B cell (primary cell): ENCODE measurements around the gene TMEM120A. TPM values are rescaled to one million over a fixed set of nuclear protein-coding genes. Genes with fewer than 3 reads are reported as not detected.

ENCODE experiments used
- ATAC-seq: fragments of 200-7000 bp; cut with Tn5 transposase; one replicate; pipeline ENCODE4 v1.10.0; 2021; ENCODE audit warnings: low read depth, mild to moderate bottlenecking, moderate number of reproducible peaks, moderate library complexity
- CTCF ChIA-PET: fragments of 350-600 bp; sonication (Branson Sonifier 250); formaldehyde crosslinking; loops from one replicate; lab custom pipeline; 2021; ENCODE audit warnings: antibody characterized with exemption, inconsistent platforms; lab: Charles Lee
- POLR2A ChIA-PET: fragments of 350-600 bp; sonication (Branson Sonifier 250); formaldehyde crosslinking; loops from one replicate; lab custom pipeline; 2021; ENCODE audit warnings: antibody characterized with exemption; lab: Charles Lee
- DNase-seq: peaks from one replicate; pipeline ENCODE4 v3.0.0; 2013
- H2AFZ ChIP-seq: 2 replicates; pipeline ENCODE4 v1.6.1; 2012; ENCODE audit warnings: mild to moderate bottlenecking, low read depth, low read length; ENCODE audit not compliant: insufficient read depth, poor library complexity, severe bottlenecking
- H3K27ac ChIP-seq, 2 donors: 1 replicate in 1 of 2; 2 replicates in 1 of 2; pipeline ENCODE4 v1.5.1; 2012 to 2013; ENCODE audit warnings: low read length in 2 of 2, mild to moderate bottlenecking in 2 of 2, moderate library complexity in 1 of 2
- H3K27me3 ChIP-seq, 4 experiments: fragments of 200-600 bp in 1 of 4; sonication (generic) in 1 of 4; replicated peaks in 1 of 4; 1 replicate in 2 of 4; 2 replicates in 2 of 4; pipeline versions ENCODE4 v1.6.1 to v1.7.0; 2013 to 2016; ENCODE audit warnings: low read length in 3 of 4, mild to moderate bottlenecking in 2 of 4, mixed read lengths in 1 of 4, moderate library complexity in 1 of 4; ENCODE audit not compliant: insufficient read depth in 4 of 4, control insufficient read depth in 3 of 4; ENCODE audit errors: control extremely low read depth in 1 of 4
- H3K36me3 ChIP-seq, 2 experiments: replicated peaks in 1 of 2; 1 replicate in 1 of 2; 2 replicates in 1 of 2; pipeline versions ENCODE4 v1.6.1 to v1.7.1; 2013; ENCODE audit warnings: low read length in 1 of 2; ENCODE audit not compliant: insufficient read depth in 2 of 2, control insufficient read depth in 1 of 2; ENCODE audit errors: control extremely low read depth in 1 of 2, extremely low read depth in 1 of 2
- H3K4me1 ChIP-seq, 2 donors: fragments of 200-600 bp in 1 of 2; sonication (generic) in 1 of 2; 1 replicate in 1 of 2; 2 replicates in 1 of 2; pipeline versions ENCODE4 v1.5.1 to v1.6.1; 2013 to 2017; ENCODE audit warnings: low read length in 2 of 2; ENCODE audit not compliant: control insufficient read depth in 2 of 2, insufficient read depth in 2 of 2
- H3K4me2 ChIP-seq: replicated peaks from 2 replicates; pipeline ENCODE3; 2012; ENCODE audit warnings: mild to moderate bottlenecking, low read depth, low read length; ENCODE audit not compliant: poor library complexity, severe bottlenecking
- H3K4me3 ChIP-seq, 5 experiments: fragments of 200-600 bp in 1 of 5; sonication (generic) in 1 of 5; 1 replicate in 3 of 5; 2 replicates in 2 of 5; pipeline versions ENCODE4 v1.5.1 to v1.7.0; 2011 to 2016; ENCODE audit warnings: low read length in 4 of 5, mild to moderate bottlenecking in 4 of 5, low read depth in 2 of 5, control low read depth in 1 of 5, moderate library complexity in 1 of 5; ENCODE audit not compliant: insufficient read depth in 1 of 5; ENCODE audit errors: control extremely low read depth in 1 of 5, extremely low read depth in 1 of 5
- H3K79me2 ChIP-seq: fragments of 200-600 bp; sonication (generic); one replicate; pipeline ENCODE4 v1.6.0; 2016; ENCODE audit warnings: low read length; ENCODE audit not compliant: control insufficient read depth, insufficient read depth
- H3K9ac ChIP-seq: fragments of 200-600 bp; sonication (generic); 2 replicates; pipeline ENCODE4 v1.6.1; 2017; ENCODE audit warnings: mild to moderate bottlenecking, low read length, moderate library complexity
- H3K9me3 ChIP-seq, 3 donors: one replicate each; pipeline versions ENCODE4 v1.6.1 to v1.7.1; 2013; ENCODE audit warnings: low read length in 2 of 3; ENCODE audit not compliant: control insufficient read depth in 2 of 3, insufficient read depth in 1 of 3; ENCODE audit errors: control extremely low read depth in 1 of 3
- H4K20me1 ChIP-seq: 2 replicates; pipeline ENCODE4 v1.6.0; 2012; ENCODE audit warnings: mild to moderate bottlenecking, low read length; ENCODE audit not compliant: insufficient read depth, control insufficient read depth, poor library complexity, severe bottlenecking
- H3K27ac Mint-ChIP-seq: one replicate; pipeline ENCODE4 v1.8.0; 2021; ENCODE audit warnings: mixed read lengths
- H3K27me3 Mint-ChIP-seq: one replicate; pipeline ENCODE4 v1.8.0; 2021; ENCODE audit warnings: mixed read lengths
- H3K4me1 Mint-ChIP-seq: one replicate; pipeline ENCODE4 v1.8.0; 2021; ENCODE audit warnings: mixed read lengths
- H3K4me3 Mint-ChIP-seq: one replicate; pipeline ENCODE4 v1.8.0; 2021; ENCODE audit warnings: mixed read lengths
- H3K9me3 Mint-ChIP-seq: one replicate; pipeline ENCODE4 v1.8.0; 2022; ENCODE audit warnings: mixed read lengths; ENCODE audit not compliant: insufficient read depth
- CTCF ChIP-seq: fragments of 200-600 bp; IDR thresholded peaks from one replicate; pipeline ENCODE4 v1.8.0; 2022; ENCODE audit warnings: antibody characterized with exemption, mild to moderate bottlenecking
- EZH2 ChIP-seq: IDR thresholded peaks from 2 replicates; pipeline ENCODE4 v1.6.1; 2012; ENCODE audit warnings: borderline replicate concordance, low read depth, mild to moderate bottlenecking, moderate library complexity, low read length; ENCODE audit not compliant: insufficient read depth, poor library complexity, severe bottlenecking
- WGBS: methylation state at CpG from one replicate; pipeline ENCODE4 v1.1.5; 2013; ENCODE audit warnings: missing lambda C conversion rate; ENCODE audit not compliant: insufficient coverage; 5-methylcytosine and 5-hydroxymethylcytosine counted together
- intact Hi-C: fragments of 100-400 bp; cut with micrococcal nuclease; formaldehyde crosslinking; loops from one replicate; pipeline ENCODE4 v1.10.0; 2022
- polyA plus RNA-seq: library from polyadenylated mRNA; depleted of rRNA; stranded (reverse); fragments of >200 nt; gene quantifications from 2 replicates; pipeline ENCODE4 v1.2.3, GENCODE V29; 2012
- total RNA-seq, 2 donors: library from RNA; stranded (reverse); fragments of 120-200 nt in 1 of 2; gene quantifications; 1 replicate in 1 of 2; 2 replicates in 1 of 2; pipeline versions ENCODE4 v1.2.3 to v1.2.4, GENCODE V29; 2013 to 2022

The TMEM120A gene
- total and polyA plus RNA-seq, 2 donors (not counting 1 experiment from before 2014, with no cell fraction given) = 39.0 to 49.3 TPM

DNA sequence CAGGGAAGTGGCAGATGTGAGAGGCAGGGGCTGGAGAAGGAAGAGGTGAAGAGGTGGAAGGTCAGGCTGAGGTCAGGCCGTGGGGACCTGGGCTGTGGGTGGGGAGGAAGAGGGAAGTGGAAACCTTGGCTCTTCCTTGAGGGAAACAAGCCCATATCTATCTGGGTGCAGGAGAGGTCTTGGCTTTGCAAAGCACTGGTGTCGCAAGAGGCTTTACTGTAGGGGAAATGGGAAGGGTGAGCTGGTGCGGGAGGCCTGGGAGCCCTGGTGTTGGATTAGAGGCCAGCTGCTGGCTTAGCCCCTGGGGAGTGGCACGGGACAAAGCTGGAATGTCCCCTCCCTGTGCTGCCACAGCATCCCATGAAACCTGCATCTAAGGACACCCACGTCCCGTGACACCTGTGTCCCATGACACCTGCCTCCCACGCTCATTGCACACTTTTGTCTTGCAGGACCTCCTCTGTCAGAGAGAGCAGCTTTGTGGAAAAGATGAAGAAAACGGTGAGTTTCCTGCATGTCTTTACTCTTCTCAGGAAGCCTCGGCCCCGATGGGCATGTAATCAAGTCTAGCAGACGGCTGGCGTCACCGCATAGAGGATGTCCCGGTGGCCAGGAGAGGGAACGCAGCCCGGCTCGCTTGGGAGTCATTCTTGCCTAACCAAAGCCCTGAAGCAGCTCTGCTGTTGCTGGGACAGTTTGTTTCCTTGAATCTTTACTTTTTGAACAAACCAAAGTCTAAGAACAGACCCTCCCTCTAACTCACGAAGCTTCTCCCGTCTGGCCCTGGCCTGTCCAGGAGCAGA, 22.2 kb downstream of the TMEM120A start:
- H3K9ac ChIP-seq = no peak overlapping the region
- ChIA-PET CTCF (interaction anchor here (1.5 kb wide), 1 partner anchor 47 kb away, joined by 3 read pairs; no protein-coding TSS in a partner anchor), POLR2A (no interaction called here)
- H3K4me3 ChIP-seq = no peak overlapping the region
- WGBS = 89% methylated on average over 19 of the region's 19 CpGs
- H4K20me1 ChIP-seq = no peaks in the 10 kb centered on the region
- intact Hi-C loops = no loop called here
- H3K4me1 ChIP-seq = no peaks in the 10 kb centered on the region
- H3K79me2 ChIP-seq = no peaks in the 10 kb centered on the region
- H2AFZ ChIP-seq = no peak overlapping the region
- no peak overlapping the region for H3K4me3 Mint-ChIP-seq
- no peaks in the 10 kb centered on the region for H3K27me3 Mint-ChIP-seq
- H3K4me2 ChIP-seq = no peak overlapping the region
- H3K9me3 ChIP-seq = no peaks in the 10 kb centered on the region
- H3K4me1 Mint-ChIP-seq = no peaks in the 10 kb centered on the region
- peak overlapping the region; percentile 37 for H3K27ac Mint-ChIP-seq
- ATAC-seq (no peak), DNase-seq (no peak)
- H3K27ac ChIP-seq = no peak overlapping the region
- H3K27me3 ChIP-seq = no peaks in the 10 kb centered on the region
- no peaks in the 10 kb centered on the region for H3K9me3 Mint-ChIP-seq
- peaks cover 0 to 10% of the 10 kb centered on the region in 2 experiments for H3K36me3 ChIP-seq
- TF ChIP-seq CTCF = no peak
- TF ChIP-seq EZH2 = no peak

- Histone ChIP-seq H3K36me3 (peaks cover 0 to 10% of the 10 kb centered on the region in 2 experiments), H3K4me2 (no peak overlapping the region), H4K20me1 (no peaks in the 10 kb centered on the region), H3K9me3 (no peaks in the 10 kb centered on the region), H3K27ac (no peak overlapping the region), H3K27me3 (no peaks in the 10 kb centered on the region), H3K9ac (no peak overlapping the region), H2AFZ (no peak overlapping the region), H3K4me1 (no peaks in the 10 kb centered on the region), H3K4me3 (no peak overlapping the region), H3K79me2 (no peaks in the 10 kb centered on the region)
- POLR2A ChIA-PET = no interaction called here
- no peaks in the 10 kb centered on the region for H3K27me3 Mint-ChIP-seq
- TF ChIP-seq EZH2 = no peak
- TF ChIP-seq CTCF = no peak
- ATAC-seq = no peak
- WGBS = 95% methylated on average over 14 of the region's 14 CpGs
- H3K4me3 Mint-ChIP-seq = no peak overlapping the region
- no peak for DNase-seq
- CTCF ChIA-PET = interaction anchor here (1.5 kb wide), 1 partner anchor 48 kb away, joined by 3 read pairs; no protein-coding TSS in a partner anchor
- no peaks in the 10 kb centered on the region for H3K9me3 Mint-ChIP-seq
- intact Hi-C loops = no loop called here
- no peak overlapping the region for H3K27ac Mint-ChIP-seq
- no peaks in the 10 kb centered on the region for H3K4me1 Mint-ChIP-seq
Measured at GRCh38 chr7:75971309-75971960, 23.0 kb downstream of the TMEM120A start.
